WTC11 (cell line): ENCODE data around the gene MYOZ3. TPM values are rescaled to one million over a fixed set of nuclear protein-coding genes. Genes with fewer than 3 reads are reported as not detected.

Source experiments
- ATAC-seq: fragments of 200-7000 bp; cut with Tn5 transposase; 2 replicates; pipeline ENCODE4 v1.10.0; 2021; ENCODE audit warnings: mild to moderate bottlenecking, moderate library complexity
- CTCF ChIA-PET: fragments of 300-600 bp; sonication (Branson Sonifier 250); formaldehyde crosslinking; loops from one replicate; lab custom pipeline; 2021; ENCODE audit warnings: antibody characterized with exemption; lab: Charles Lee
- POLR2A ChIA-PET: fragments of 350-600 bp; sonication (Branson Sonifier 250); formaldehyde crosslinking; loops from one replicate; lab custom pipeline; 2021; ENCODE audit warnings: antibody characterized with exemption; lab: Charles Lee
- DNase-seq: peaks from one replicate; pipeline ENCODE4 v3.0.0; 2021; ENCODE audit warnings: low spot score
- H3K27ac Mint-ChIP-seq: 2 replicates; pipeline ENCODE4 v1.8.0; 2021; ENCODE audit warnings: mixed read lengths
- H3K27me3 Mint-ChIP-seq: 2 replicates; pipeline ENCODE4 v1.8.0; 2021; ENCODE audit warnings: low read depth, mild to moderate bottlenecking, moderate library complexity, mixed read lengths
- H3K36me3 Mint-ChIP-seq: 2 replicates; pipeline ENCODE4 v1.8.0; 2021; ENCODE audit warnings: mixed read lengths
- H3K4me1 Mint-ChIP-seq: 2 replicates; pipeline ENCODE4 v1.8.0; 2022; ENCODE audit warnings: mixed read lengths
- H3K4me3 Mint-ChIP-seq: 2 replicates; pipeline ENCODE4 v1.8.0; 2021; ENCODE audit warnings: mild to moderate bottlenecking, moderate library complexity, mixed read lengths
- H3K9me3 Mint-ChIP-seq: 2 replicates; pipeline ENCODE4 v1.8.0; 2021; ENCODE audit warnings: mixed read lengths
- CDX4 ChIP-seq: fragments of 250-450 bp; sonication (Bioruptor Pico); IDR thresholded peaks from 2 replicates; pipeline ENCODE4 v1.9.0; 2021; ENCODE audit warnings: moderate library complexity, mild to moderate bottlenecking, inconsistent platforms, borderline replicate concordance
- E2F1 ChIP-seq: sonication (generic); formaldehyde crosslinking; IDR thresholded peaks from 2 replicates; pipeline ENCODE4 v1.8.0; 2022; ENCODE audit warnings: mild to moderate bottlenecking, missing genetic modification reagents
- FOXJ3 ChIP-seq: sonication (generic); formaldehyde crosslinking; IDR thresholded peaks from 2 replicates; pipeline ENCODE4 v1.9.0; 2021; ENCODE audit warnings: missing genetic modification reagents, mild to moderate bottlenecking, borderline replicate concordance
- GABPB1 ChIP-seq: sonication (generic); formaldehyde crosslinking; IDR thresholded peaks from 2 replicates; pipeline ENCODE4 v1.8.1; 2023; ENCODE audit warnings: mild to moderate bottlenecking, missing genetic modification reagents
- GTF2I ChIP-seq: fragments of 250-450 bp; sonication (Bioruptor Pico); conservative IDR thresholded peaks from 2 replicates; pipeline ENCODE4 v1.4.0; 2021; ENCODE audit warnings: mild to moderate bottlenecking
- MAX ChIP-seq: sonication (generic); formaldehyde crosslinking; IDR thresholded peaks from 2 replicates; pipeline ENCODE4 v1.8.0; 2022; ENCODE audit warnings: mild to moderate bottlenecking, missing genetic modification reagents
- MXD4 ChIP-seq: fragments of 250-450 bp; sonication (Bioruptor Pico); IDR thresholded peaks from 2 replicates; pipeline ENCODE4 v1.8.0; 2021; ENCODE audit warnings: mild to moderate bottlenecking, moderate library complexity, borderline replicate concordance
- NFATC4 ChIP-seq: fragments of 250-450 bp; sonication (Bioruptor Pico); IDR thresholded peaks from 2 replicates; pipeline ENCODE4 v1.9.0; 2021; ENCODE audit warnings: mild to moderate bottlenecking
- OVOL2 ChIP-seq: fragments of 250-450 bp; sonication (Bioruptor Pico); IDR thresholded peaks from 2 replicates; pipeline ENCODE4 v1.9.0; 2021; ENCODE audit warnings: mild to moderate bottlenecking, borderline replicate concordance
- PRDM15 ChIP-seq: sonication (generic); formaldehyde crosslinking; IDR thresholded peaks from 2 replicates; pipeline ENCODE4 v1.8.0; 2022; ENCODE audit warnings: missing genetic modification reagents
- PRRX2 ChIP-seq: fragments of 250-450 bp; sonication (Bioruptor Pico); IDR thresholded peaks from 2 replicates; pipeline ENCODE4 v1.8.0; 2021; ENCODE audit warnings: mild to moderate bottlenecking
- SMAD4 ChIP-seq: sonication (generic); formaldehyde crosslinking; IDR thresholded peaks from 2 replicates; pipeline ENCODE4 v1.8.0; 2022; ENCODE audit warnings: mild to moderate bottlenecking, missing genetic modification reagents
- SP1 ChIP-seq: sonication (generic); formaldehyde crosslinking; conservative IDR thresholded peaks from 2 replicates; pipeline ENCODE4 v1.8.1; 2022; ENCODE audit warnings: missing genetic modification reagents
- ZBTB43 ChIP-seq: sonication (generic); formaldehyde crosslinking; IDR thresholded peaks from 2 replicates; pipeline ENCODE4 v1.8.1; 2023; ENCODE audit warnings: mild to moderate bottlenecking, missing genetic modification reagents
- ZMAT4 ChIP-seq: fragments of 250-450 bp; sonication (Bioruptor Pico); IDR thresholded peaks from 2 replicates; pipeline ENCODE4 v1.9.0; 2021; ENCODE audit warnings: mild to moderate bottlenecking
- ZNF219 ChIP-seq: sonication (generic); formaldehyde crosslinking; IDR thresholded peaks from 2 replicates; pipeline ENCODE4 v1.8.0; 2023; ENCODE audit warnings: missing genetic modification reagents, mild to moderate bottlenecking, borderline replicate concordance
- ZNF281 ChIP-seq: sonication (generic); formaldehyde crosslinking; IDR thresholded peaks from 2 replicates; pipeline ENCODE4 v1.8.0; 2023; ENCODE audit warnings: mild to moderate bottlenecking, missing genetic modification reagents
- ZNF317 ChIP-seq: sonication (generic); formaldehyde crosslinking; IDR thresholded peaks from 2 replicates; pipeline ENCODE4 v1.8.1; 2023; ENCODE audit warnings: low read depth, mild to moderate bottlenecking, moderate library complexity, missing genetic modification reagents, borderline replicate concordance
- ZSCAN18 ChIP-seq: fragments of 250-450 bp; sonication (Bioruptor Pico); IDR thresholded peaks from 2 replicates; pipeline ENCODE4 v2.1.2; 2022; ENCODE audit warnings: mild to moderate bottlenecking, moderate library complexity
- total RNA-seq: library from RNA; stranded (reverse); gene quantifications from 3 replicates; pipeline ENCODE4 v1.2.3, GENCODE V29; 2021

The MYOZ3 gene
- total RNA-seq, 1 experiment from 2014 or later = 13.7 TPM

GRCh38 chr5:150642567-150642927 lies 18.5 kb upstream of the MYOZ3 start (continued):
- TF ChIP-seq ZSCAN18 (CRISPR knock-in tag) = no peak
- no peak for TF ChIP-seq ZBTB43
- TF ChIP-seq GABPB1 (CRISPR knock-in tag) = no peak
- no peak for TF ChIP-seq GTF2I
- no peak for TF ChIP-seq NFATC4 (CRISPR knock-in tag)
- TF ChIP-seq PRRX2 (CRISPR knock-in tag) = no peak
- TF ChIP-seq FOXJ3 (CRISPR knock-in tag) = no peak
- TF ChIP-seq, all 79 proteins: peak for 0

- H3K9me3 Mint-ChIP-seq = no peaks in the 10 kb centered on the region
- DNase-seq (no peak), ATAC-seq (no peak)
- H3K4me1 Mint-ChIP-seq = peaks cover 38% of the 10 kb centered on the region
- no peak for TF ChIP-seq ZNF281
- no peak for TF ChIP-seq SMAD4 (CRISPR knock-in tag)
- TF ChIP-seq OVOL2 = no peak
- no peak for TF ChIP-seq CDX4
- no peak for TF ChIP-seq ZNF219
- TF ChIP-seq NFATC4 (CRISPR knock-in tag) = no peak
- no peak for TF ChIP-seq MXD4 (CRISPR knock-in tag)
- no peak for TF ChIP-seq PRDM15 (CRISPR knock-in tag)
- no peak for TF ChIP-seq E2F1 (CRISPR knock-in tag)
- TF ChIP-seq GTF2I = no peak
- no peak for TF ChIP-seq SP1
- TF ChIP-seq MAX = no peak
- no peak for TF ChIP-seq ZMAT4 (CRISPR knock-in tag)
- TF ChIP-seq ZNF317 (CRISPR knock-in tag) = no peak
- H3K27ac Mint-ChIP-seq = no peak overlapping the region
- no peak overlapping the region for H3K4me3 Mint-ChIP-seq
- ChIA-PET POLR2A (interaction anchor here (0.8 kb wide), 1 partner anchor 58 kb away, joined by 3 read pairs; the partner anchor contains the start of gene RBM22), CTCF (interaction anchor here (0.7 to 2.8 kb wide), 7 partner anchors 13 to 998 kb away, joined by 3 to 11 read pairs (median 3); partner anchors contain the start of gene RBM22)
- H3K27me3 Mint-ChIP-seq = no peaks in the 10 kb centered on the region
- H3K36me3 Mint-ChIP-seq = no peaks in the 10 kb centered on the region
Observed at GRCh38 chr5:150642991-150643710, 17.9 kb upstream of the MYOZ3 start.
